Stimulated activated CD8-positive, alpha-beta memory T cell treated with anti-CD3 and anti-CD28 coated beads, Interleukin-7, amount 100 ng/mL, for 4 hours (primary cell): ENCODE results near the gene DIAPH2.
"Not testable (repeated sequence)": the region's sequence is repeated elsewhere in the genome, so short reads cannot be mapped to it uniquely, and the experiment has no call there.

ENCODE experiments used
- DNase-seq, 2 donors: peaks; one replicate each; pipeline ENCODE4 v3.0.0-alpha.2; 2020; ENCODE audit warnings: low read depth in 2 of 2

Gene DIAPH2

DNA sequence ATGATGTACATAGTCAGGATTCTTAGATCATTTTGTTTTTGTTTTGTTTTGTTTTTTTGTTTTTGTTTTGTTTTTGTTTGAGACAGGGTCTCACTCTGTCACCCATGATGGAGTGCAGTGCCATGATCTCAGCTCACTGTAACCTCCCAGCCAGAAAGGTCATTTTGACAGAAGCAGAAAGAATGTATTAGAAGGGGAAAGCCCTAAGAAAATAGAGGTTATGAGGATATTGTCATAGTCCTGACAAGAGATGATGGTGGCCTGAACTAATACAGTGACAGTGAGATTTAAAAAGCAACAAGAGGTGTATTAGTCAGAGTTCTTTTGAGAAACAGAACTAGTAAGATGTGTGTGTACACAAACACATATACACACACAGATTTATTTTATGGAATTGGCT, 702.4 kb downstream of the DIAPH2 start:
- DNase-seq = no peak

DNA sequence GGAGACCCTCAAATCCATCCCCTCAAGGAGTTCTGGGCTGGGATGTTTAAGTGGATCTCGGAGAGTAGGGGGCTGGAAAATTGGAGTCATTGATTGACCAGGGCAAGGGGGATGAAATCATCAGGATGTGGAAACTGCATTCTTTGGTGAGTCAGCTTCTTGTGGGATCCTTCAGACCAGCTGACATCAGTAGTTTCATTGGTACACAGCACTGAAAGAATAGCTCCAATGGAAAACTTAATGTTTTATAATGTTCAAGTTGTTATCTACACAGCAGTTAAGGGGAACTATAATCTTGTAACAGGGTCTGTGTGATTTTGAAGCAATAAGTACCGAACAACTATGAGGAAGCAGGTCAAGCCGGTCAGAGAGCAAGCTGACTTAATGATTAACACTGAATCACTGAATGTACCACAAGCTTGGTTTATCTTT, 705.1 kb downstream of the DIAPH2 start:
- no peak for DNase-seq

DNA sequence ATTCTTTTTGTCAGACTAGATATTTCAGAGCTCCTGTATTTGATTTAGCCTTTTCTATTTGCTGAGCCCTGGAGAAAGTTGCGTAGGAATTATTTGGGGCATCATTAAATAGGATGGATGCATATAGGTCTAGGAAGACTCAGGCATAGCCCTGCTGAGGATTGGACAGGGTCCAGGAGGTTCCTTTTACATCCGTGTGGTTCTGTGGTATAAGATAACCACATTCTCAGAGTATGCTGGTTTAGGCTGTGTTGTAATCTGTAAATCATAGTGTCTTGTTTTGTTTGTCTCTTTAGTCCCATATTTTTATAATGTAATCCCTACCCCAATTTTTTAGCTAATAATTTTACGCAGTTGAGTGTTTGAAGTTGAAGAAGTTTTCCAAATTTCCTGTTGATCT, 712.7 kb downstream of the DIAPH2 start:
- no peak for DNase-seq

DNA sequence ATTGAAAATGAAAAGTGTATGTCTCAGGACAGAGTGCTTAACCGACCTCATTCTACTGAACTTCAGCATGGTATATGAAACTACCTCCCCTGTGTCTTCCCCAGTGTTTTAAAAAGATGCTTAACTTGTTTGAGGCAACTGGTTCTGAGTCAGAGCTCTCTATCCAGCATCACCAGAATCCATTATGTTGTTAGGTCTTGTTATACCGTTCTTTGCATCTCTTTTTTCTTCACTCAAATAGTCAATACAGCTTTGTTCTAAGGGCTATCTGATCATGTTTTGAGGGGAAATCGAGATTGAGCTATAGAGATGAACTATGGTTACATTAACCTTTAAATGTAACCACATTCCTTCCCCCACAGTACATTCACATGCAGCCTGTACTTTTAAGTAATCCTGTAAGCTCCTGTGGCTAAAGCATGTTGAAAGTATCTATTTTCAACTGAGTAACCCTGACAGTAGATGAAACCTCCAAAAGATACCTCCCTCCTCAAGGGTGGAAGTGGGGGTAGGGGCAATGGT, 713.4 kb downstream of the DIAPH2 start:
- no peak for DNase-seq

DNA sequence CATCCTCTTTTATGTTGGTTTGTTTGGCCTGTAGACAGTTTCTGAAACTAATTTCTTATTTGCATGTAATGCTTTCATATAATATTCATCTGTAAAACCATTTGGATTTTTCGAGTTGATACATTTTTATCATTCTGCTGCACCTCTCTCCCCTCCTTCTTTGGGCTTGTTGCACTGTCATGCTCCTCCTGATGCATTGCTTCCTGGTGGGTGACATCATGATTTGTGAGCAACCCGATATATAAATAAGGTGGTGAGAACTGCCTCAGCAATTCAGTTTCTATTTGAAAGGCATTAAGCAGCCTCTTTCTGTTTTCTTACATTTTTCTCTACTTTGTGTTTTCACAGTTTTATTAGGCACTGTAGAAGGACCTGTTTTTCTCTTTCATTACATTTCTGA, 714.8 kb downstream of the DIAPH2 start:
- DNase-seq = no peak

DNA sequence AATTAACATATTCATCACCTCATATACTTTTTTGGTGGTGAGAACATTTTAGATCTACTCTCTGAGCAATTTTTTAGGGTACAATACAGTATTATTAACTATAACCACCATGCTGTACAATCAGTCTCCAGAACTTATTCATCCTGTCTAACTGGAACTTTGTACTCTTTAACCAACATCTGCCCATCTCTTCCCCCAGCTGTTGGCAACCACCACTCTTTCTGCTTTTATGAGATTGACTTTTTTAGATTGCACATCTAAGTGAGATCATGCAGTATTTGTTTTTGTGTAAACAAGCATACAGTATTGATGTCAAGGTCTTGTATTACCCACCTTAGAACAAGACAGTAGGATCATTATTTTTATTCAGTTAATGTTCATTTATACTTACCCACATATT, 715.9 kb downstream of the DIAPH2 start:
- no peak for DNase-seq

DNA sequence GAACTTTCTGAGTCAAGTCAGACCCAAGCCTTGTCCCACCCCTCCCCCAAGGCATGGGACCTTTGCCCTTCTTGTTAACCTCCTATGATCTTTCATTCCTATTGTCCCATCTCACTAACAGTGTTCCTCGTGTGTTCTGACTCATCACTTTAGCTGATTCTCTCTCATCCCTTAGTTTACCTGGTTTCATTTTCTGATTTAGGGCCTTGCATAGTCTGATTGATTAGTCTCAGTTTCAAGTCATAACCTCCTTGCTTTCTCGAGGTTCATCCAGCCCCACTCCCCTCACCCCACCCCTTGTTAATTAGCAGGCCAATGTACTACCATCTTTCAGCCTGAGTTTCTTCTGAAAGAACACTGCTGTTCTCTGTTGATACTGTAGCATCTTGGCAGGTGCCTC, 716.5 kb downstream of the DIAPH2 start:
- no peak for DNase-seq

DNA sequence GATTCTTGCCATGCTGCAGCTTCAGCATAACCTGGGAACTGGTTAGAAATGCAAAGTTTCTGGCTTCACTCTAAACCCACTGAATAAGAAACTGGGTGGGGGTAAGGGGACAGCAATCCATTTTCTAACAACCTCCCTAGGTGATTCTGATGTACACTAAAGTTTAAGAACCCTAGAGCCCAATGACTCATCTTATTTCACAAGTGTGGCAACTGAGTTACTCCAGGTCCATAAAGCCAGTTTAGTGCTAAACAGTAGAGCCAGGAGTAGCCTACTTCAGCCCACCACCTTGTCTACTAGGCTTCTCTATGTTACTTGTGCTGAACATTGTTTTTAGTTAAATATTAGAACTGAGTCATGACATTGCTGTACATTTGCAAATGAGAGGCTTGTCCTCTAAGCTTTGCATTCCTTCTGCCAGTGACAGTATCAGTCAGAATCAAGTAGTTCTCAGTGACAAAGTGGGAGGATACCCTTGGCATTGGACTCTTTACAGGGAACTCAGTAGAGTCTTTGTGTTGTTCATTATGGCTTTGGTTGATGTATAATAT, 717.0 kb downstream of the DIAPH2 start:
- DNase-seq = no peak

DNA sequence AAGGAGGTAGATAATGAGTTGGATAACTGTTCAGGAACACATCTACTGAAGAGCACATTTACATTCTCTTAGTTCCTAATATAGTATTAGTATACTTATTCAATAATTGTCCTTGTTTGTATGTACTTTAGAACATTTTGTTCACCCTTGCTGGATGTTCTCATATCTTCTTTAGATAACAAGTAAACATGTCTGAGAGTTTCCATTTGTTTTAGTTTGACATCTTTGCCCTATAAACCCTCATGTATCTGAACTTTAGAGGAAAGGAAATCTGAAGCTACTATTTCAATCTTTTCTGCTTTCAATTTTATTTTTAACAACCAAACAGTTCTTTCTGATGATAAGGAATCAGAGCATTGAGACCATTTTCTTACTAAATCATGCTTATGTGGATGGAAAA, 717.7 kb downstream of the DIAPH2 start:
- no peak for DNase-seq

DNA sequence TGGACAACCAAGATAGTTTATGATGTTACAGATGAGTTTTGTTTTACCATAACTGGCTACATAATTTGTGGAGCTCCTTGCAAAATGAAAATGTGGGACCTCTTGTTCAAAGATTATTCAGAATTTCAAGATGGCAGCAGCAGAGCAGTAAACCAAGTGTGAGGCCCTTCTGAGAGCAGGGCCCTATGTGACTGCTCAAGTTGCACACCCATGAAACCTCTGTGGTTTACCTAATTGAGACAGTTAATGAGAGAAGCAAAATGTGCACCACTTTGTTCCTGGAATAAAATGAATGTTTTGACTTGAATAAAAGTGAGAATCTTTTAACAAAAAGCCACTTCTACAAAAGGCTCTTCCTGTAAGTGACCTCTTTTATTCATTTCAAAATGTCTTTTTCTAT, 718.3 kb downstream of the DIAPH2 start:
- no peak for DNase-seq

DNA sequence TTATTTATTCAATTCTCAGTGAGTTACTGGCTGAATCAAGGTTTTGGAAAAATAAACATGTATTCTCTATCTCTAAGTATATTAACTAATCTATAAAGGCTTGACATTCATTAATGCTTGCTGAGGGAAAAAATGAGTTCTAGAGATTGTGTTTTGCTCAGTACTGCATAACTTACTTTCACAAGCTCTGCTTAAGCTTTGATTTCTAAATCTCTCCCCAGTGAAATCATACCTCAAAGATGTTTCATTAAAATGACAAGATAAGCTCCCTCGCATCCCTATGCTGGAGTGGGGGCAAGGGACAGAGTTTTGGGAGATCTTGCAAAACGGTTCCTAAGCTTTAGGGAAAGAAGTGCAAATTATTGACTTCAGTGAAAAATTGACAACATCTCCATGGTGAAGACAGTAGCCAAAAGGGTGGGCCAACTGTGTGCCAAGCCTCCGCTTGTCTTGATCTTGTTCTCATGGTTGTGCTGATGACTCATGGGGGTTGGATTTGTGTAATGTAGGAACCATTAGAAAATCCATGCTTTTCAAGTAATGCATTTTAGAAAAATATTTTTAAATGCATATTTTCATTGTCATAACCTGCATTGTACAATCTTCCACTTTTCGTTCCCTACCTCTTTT, 720.5 kb downstream of the DIAPH2 start:
- no peak for DNase-seq

DNA sequence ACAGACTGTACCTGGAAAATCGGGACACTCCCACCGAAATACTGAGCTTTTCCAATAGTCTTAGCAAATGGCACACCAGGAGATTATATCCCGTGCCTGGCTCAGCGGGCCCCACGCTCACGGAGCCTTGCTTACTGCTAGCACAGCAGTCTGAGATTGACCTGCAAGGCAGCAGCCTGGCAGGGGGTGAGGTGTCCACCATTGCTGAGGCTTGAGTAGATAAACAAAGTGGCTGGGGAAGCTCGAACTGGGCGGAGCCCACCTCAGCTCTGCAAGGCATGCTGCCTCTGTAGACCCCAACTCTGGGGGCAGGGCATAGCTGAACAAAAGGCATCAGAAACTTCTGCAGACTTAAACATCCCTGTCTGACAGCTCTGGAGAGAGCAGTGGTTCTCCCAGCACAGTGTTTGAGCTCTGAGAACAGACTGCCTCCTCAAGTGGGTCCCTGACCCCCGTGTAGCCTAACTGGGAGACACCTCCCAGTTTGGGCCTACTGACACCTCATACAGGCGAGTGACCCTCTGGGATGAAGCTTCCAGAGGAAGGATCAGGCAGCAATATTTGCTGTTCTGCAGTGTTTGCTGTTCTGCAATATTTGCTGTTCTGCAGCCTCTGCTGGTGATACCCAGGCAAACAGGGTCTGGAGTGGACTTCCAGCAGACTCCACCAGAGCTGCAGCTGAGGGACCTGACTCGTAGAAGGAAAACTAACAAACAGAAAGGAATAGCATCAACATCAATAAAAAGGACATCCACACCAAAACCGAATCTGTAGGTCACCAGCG, 725.2 kb downstream of the DIAPH2 start:
- DNase-seq = not testable (repeated sequence)

DNA sequence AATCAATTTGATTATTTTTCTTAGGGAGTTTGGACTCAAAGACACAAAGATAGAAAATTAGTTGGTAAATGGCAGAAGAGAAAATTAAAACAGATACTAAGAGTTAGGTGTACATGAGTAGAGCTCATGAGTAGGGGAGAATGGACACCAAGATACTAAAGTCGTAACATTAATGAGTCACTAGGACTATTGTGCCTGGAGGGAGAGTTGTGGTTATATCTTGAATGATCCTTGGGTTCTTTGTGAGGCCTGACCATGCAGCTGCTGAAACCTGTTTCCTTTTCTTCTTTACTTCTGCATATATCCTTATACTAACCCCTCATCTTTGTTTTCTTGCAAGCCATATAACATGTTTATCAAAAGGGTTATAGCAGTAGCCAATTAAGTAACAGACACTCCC, 731.8 kb downstream of the DIAPH2 start:
- DNase-seq = no peak

DNA sequence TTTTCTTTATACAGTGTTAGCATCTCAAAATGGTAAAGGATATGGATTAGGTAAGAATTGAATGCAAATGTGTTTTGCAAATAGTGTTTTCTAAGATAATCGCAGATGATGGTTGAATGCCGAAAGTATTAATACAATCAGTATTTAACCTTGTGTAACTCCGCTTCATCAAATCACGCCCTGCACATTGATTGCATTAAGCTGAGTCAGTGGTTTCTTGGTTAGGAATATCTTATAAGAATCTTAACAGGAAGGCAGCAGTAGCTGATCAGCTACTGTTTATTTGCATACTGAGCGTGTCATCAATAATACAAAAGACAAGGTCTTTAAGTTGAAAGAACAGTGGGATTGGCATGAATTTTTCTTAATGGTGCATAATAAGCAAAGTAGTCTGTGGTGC, 744.5 kb downstream of the DIAPH2 start:
- no peak for DNase-seq

DNA sequence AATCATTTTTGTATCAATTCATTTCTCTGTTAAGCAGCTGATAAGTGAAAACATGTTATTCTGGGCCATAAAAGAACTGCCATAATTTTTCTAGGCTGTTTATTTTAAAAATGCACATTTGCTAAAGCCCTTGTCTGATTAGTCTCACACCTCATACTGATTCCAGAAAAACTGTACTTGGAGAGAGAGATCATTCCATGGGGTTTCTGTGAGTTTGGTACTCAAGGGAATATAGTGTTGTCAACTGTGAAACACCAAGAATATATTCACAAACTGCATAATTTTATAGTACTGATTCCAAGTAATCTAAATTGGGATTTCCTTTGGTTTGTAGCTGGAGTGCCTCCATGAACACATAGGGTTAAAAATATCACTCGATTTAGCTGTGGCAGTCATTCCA, 746.6 kb downstream of the DIAPH2 start:
- DNase-seq = no peak

DNA sequence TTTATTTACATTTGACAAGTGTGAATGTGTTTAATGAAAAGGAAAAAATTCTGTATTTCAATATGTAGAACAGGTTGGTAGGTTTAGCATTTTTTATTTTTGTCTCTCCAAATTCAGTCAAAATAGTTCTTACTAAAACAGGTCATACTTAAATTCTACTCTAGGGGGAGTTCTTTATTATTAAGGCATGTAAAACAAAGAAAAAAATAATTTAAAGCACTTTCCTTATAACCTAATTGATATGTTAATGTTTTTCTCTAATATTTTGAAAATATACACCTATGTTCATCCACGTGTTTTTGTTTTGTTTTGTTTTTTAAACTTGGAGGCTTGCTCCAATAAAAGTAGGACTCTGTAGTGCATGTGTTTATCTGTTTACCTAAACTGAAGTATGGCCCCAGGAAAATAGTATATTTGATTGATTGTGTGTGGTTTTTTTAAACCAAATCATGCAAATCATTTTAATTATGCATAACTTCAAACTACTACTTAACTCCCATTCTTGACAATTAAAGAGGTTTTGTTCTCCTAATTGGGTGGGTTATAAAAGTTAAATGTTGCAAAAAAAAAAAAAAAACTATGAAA, 761.7 kb downstream of the DIAPH2 start:
- no peak for DNase-seq

DNA sequence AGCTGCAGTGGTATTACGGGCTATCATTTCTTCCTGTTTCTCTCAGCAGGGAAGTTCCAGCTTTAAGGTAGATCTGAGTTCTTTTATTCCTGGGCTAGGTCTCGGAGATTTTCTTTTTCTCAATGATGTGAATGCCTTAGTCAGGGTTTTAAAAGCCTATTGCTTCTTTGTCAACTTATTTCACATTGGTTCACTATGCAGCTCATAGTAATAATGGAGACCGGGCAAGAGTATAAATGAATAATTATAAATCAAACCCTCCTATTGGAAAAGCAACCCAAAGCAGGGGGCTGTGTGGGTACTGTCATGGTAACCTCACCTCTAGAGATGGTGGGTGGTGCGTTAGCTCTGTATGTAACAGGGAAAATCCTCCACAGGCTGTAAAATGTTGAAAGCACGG, 762.7 kb downstream of the DIAPH2 start:
- DNase-seq = no peak

DNA sequence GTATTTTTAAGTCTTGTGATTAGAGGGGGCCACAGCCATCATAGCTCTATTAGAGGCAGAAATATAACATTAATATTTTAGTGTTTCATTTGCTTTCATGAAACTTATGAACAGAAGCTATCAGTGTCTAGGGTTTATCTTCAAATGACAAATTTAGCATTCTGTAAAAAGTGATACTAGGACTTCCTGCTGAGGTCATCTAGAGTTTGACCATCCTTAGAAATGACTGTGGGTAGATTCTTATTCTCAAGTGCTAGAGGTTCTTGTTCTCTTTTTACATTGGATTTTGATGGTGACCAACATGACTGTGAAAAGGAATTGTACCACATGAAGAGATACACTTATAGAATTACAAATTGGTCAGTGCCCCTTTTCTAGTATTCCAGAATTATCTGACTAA, 767.6 kb downstream of the DIAPH2 start:
- DNase-seq = no peak

DNA sequence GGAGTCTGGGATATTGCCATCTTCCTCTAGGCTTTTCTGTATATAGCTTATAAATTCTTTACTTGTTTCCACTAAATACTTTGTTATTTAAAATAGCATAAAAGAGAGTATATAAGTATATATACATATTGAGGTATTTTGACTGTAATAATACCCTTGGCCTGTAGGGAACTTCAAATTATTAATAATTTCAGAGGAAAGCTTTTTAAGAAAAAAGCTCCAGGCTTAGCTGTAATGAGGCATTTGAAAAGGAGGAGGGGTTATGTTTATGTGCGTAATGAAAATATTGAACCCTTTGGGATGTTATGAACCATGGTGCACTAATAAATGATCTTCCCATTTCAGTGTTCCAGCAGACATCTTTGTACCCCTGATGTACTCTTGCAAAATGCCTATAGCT, 777.1 kb downstream of the DIAPH2 start:
- DNase-seq = no peak

DNA sequence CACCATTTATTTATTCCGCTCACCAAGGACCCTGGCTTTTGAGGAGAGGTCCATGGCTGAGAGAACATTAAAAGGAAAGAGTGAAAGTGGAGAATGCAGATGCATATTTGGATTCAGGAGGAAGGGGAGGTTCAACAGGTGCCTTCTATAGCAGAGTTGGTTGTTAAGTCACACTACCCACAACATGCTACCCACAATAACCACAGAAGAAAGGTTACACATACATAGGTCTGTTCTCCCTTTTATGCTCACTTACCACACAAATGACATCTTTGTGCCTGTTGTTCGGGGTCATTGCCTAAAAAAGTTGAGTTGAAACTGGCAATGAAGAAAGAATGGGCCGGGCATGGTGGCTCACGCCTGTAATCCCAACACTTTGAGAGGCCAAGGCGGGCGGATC, 786.4 kb downstream of the DIAPH2 start:
- DNase-seq = no peak

DNA sequence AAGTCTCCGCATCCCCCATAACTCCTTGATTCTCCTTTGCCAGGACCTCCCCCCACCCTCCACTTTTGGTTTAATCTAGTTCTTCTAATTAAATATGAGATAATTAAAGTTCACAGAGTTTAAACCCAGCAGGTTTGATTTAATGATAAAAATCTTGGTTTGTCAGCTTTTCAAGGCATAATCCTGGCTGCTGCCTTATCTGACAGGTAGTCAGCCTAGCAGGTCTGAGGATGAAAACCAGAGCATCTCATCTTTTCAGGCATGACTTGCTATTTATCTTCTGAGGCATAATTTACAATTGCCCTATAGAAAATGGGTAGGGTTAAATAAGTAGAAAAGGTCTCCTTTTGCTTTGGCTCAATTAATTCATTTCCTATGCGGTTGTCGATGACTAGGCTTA, 790.3 kb downstream of the DIAPH2 start:
- no peak for DNase-seq

DNA sequence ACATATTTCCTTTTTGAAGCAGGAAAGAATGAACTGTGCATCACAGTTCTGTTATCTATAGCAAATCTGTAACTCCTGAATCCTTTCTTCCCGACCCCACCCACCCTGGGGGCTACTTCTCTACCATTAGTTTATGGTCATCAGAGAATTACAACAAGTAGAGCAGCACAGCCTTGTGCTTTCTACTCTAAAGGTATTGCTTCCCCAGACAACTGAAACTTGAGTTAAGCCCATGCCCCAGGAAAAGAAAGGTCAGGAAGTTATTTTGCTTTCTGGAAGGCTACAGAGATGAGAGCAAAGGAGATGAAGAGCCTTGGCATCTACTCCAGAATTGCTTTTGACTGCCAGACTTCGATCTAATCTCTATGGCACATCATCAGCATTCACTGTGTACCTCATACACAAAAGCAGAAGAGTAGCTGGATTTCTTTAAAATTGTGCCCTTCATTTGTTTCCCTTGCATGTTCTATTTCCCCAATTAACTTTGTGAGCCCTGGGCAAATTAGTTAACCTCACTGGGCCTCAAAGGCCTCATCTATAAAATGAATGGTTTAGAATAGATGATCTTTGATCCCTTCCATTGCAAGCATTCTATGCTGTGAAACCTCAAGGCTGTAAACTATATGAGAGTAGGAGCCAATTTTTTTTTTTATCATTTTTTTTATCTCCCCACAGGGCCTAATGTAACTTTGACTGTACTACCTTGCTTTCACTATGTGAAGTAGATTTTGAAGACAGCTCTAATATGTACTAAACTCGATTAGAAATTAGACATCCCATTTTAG, 794.7 kb downstream of the DIAPH2 start:
- no peak for DNase-seq
